Coronary artery (tissue), 2 donors: ENCODE measurements around the gene ARID1B.

Experiments
- DNase-seq: peaks from one replicate; pipeline ENCODE4 v3.0.0-alpha.2; 2017; ENCODE audit warnings: low spot score
- H3K27ac ChIP-seq, 2 donors: fragments of 200-600 bp; sonication (generic); one replicate each; pipeline ENCODE4 v1.5.1; 2016 to 2019
- H3K4me3 ChIP-seq: fragments of 200-600 bp; sonication (generic); 2 replicates; pipeline ENCODE4 v1.5.1; 2016; ENCODE audit warnings: mild to moderate bottlenecking, moderate library complexity
- TF ChIP-seq, protein P1 (sequence below): fragments of 200-600 bp; sonication (generic); IDR thresholded peaks from one replicate; pipeline ENCODE4 v1.5.1; 2019; ENCODE audit warnings: antibody characterized with exemption

ARID1B gene

DNA sequence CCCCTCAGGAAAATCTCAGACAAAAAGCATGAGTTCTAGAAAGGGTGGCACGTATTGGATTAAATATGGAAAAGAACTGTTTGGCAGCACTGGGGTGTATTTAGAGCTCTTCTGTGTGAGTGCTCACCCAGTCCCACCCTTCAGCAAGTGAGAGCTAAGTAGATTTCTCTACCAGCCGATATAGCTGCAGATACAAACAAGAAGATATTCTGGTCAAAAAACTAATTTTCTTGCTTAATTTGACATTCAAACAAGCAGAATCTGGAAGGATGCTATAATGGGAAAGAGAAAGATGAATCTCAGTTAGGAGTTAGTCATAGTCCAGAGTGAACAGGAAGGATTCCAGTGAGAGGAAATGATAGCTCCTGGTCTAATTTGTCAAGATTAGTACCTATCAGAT is 314.1 kb downstream of the ARID1B start:
- TF ChIP-seq, protein P1, sequence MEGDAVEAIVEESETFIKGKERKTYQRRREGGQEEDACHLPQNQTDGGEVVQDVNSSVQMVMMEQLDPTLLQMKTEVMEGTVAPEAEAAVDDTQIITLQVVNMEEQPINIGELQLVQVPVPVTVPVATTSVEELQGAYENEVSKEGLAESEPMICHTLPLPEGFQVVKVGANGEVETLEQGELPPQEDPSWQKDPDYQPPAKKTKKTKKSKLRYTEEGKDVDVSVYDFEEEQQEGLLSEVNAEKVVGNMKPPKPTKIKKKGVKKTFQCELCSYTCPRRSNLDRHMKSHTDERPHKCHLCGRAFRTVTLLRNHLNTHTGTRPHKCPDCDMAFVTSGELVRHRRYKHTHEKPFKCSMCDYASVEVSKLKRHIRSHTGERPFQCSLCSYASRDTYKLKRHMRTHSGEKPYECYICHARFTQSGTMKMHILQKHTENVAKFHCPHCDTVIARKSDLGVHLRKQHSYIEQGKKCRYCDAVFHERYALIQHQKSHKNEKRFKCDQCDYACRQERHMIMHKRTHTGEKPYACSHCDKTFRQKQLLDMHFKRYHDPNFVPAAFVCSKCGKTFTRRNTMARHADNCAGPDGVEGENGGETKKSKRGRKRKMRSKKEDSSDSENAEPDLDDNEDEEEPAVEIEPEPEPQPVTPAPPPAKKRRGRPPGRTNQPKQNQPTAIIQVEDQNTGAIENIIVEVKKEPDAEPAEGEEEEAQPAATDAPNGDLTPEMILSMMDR = no peak
- Histone ChIP-seq H3K4me3 (no peak overlapping the region), H3K27ac (no peak overlapping the region)
- no peak for DNase-seq

- TF ChIP-seq, protein P1 = no peak
- DNase-seq = no peak
- Histone ChIP-seq H3K4me3 (no peak overlapping the region), H3K27ac (no peak overlapping the region)
Observed at GRCh38 chr6:157091856-157092460, 314.8 kb downstream of the ARID1B start.

- no peak overlapping the region for H3K4me3 ChIP-seq
- DNase-seq = no peak
- H3K27ac ChIP-seq = no peak overlapping the region
- TF ChIP-seq, protein P1 = no peak
Observed at GRCh38 chr6:157092736-157093135, 315.6 kb downstream of the ARID1B start.

GRCh38 chr6:157093536-157093935 is 316.4 kb downstream of the ARID1B start:
- H3K4me3 ChIP-seq = no peak overlapping the region
- TF ChIP-seq, protein P1 = no peak
- no peak for DNase-seq
- H3K27ac ChIP-seq = no peak overlapping the region

GRCh38 chr6:157094038-157094437 is 316.9 kb downstream of the ARID1B start:
- Histone ChIP-seq H3K4me3 (no peak overlapping the region), H3K27ac (no peak overlapping the region)
- TF ChIP-seq, protein P1 = no peak
- DNase-seq = no peak

DNA sequence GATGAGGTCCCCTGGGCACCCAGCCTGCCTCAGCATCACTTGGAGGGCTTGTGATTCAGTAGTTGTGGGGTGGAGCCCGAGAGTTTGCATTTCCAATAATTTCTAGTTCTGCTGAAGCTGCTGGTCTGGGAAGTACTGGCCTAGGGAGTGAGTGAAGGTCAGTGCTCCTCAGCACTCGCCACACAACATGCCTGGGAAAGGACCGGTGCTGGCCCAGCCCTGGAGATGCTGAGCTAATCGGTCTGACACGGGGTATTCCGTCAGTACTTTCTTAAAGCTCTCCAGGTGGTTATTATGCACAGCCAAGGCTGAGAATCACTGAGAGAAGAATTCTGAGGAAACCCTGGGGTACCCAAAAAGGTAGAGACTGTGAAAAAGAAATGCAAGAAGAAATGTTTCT is 317.9 kb downstream of the ARID1B start:
- H3K27ac ChIP-seq = no peak overlapping the region
- TF ChIP-seq, protein P1 = no peak
- DNase-seq = no peak
- H3K4me3 ChIP-seq = no peak overlapping the region

- Histone ChIP-seq H3K4me3 (no peak overlapping the region), H3K27ac (no peak overlapping the region)
- TF ChIP-seq, protein P1 = no peak
- DNase-seq = no peak
Observed at GRCh38 chr6:157095569-157095968, 318.4 kb downstream of the ARID1B start.
